ENCODE results near the gene COA4. TPM values are rescaled to one million over a fixed set of nuclear protein-coding genes. Genes with fewer than 3 reads are reported as not detected.

Gene COA4
- total RNA-seq, 2 donors from 2014 or later, result 40.8 to 64.9 TPM

- no peak for ATAC-seq (ENCODE audit: insufficient number of reproducible peaks, low FRiP score, low read depth)
- TF ChIP-seq, protein P1, sequence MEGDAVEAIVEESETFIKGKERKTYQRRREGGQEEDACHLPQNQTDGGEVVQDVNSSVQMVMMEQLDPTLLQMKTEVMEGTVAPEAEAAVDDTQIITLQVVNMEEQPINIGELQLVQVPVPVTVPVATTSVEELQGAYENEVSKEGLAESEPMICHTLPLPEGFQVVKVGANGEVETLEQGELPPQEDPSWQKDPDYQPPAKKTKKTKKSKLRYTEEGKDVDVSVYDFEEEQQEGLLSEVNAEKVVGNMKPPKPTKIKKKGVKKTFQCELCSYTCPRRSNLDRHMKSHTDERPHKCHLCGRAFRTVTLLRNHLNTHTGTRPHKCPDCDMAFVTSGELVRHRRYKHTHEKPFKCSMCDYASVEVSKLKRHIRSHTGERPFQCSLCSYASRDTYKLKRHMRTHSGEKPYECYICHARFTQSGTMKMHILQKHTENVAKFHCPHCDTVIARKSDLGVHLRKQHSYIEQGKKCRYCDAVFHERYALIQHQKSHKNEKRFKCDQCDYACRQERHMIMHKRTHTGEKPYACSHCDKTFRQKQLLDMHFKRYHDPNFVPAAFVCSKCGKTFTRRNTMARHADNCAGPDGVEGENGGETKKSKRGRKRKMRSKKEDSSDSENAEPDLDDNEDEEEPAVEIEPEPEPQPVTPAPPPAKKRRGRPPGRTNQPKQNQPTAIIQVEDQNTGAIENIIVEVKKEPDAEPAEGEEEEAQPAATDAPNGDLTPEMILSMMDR (IDR thresholded peaks at IDR 0.05), result no peak
Observed at GRCh38 chr11:73856031-73856567, 20.5 kb downstream of the COA4 start.

GRCh38 chr11:73854680-73855079 lies 22.0 kb downstream of the COA4 start:
- H3K9me3 ChIP-seq, result no peaks in the 10 kb centered on the region
- TF ChIP-seq, protein P1 (IDR thresholded peaks at IDR 0.05), result no peak
- ATAC-seq (ENCODE audit: insufficient number of reproducible peaks, low FRiP score, low read depth) (no peak), DNase-seq (ENCODE audit: low spot score) (no peak)
- H3K27ac ChIP-seq, result no peak overlapping the region
- no peaks in the 10 kb centered on the region for H3K4me1 ChIP-seq (ENCODE audit: control insufficient read depth in 1 of 2, low read depth in 2 of 2)
- no peak overlapping the region for H3K4me3 ChIP-seq
- H3K36me3 ChIP-seq, result no peaks in the 10 kb centered on the region
- H3K27me3 ChIP-seq (replicated peaks; ENCODE audit: insufficient read depth), result no peaks in the 10 kb centered on the region

More at GRCh38 chr11:73856031-73856567, 20.5 kb downstream of the COA4 start:
- Histone ChIP-seq H3K4me1 (ENCODE audit: control insufficient read depth in 1 of 2, low read depth in 2 of 2) (no peaks in the 10 kb centered on the region), H3K27me3 (replicated peaks; ENCODE audit: insufficient read depth) (no peaks in the 10 kb centered on the region), H3K9me3 (no peaks in the 10 kb centered on the region), H3K27ac (no peak overlapping the region), H3K36me3 (peaks cover 9% of the 10 kb centered on the region), H3K4me3 (no peak overlapping the region)
- no peak for DNase-seq (ENCODE audit: low spot score)

GRCh38 chr11:73852049-73852448 lies 24.6 kb downstream of the COA4 start:
- no peaks in the 10 kb centered on the region for H3K4me1 ChIP-seq (ENCODE audit: control insufficient read depth in 1 of 2, low read depth in 2 of 2)
- DNase-seq (ENCODE audit: low spot score) (no peak), ATAC-seq (ENCODE audit: insufficient number of reproducible peaks, low FRiP score, low read depth) (no peak)
- no peak overlapping the region for H3K4me3 ChIP-seq
- H3K9me3 ChIP-seq, result no peaks in the 10 kb centered on the region
- no peaks in the 10 kb centered on the region for H3K27me3 ChIP-seq (replicated peaks; ENCODE audit: insufficient read depth)
- H3K36me3 ChIP-seq, result no peaks in the 10 kb centered on the region
- TF ChIP-seq, protein P1 (IDR thresholded peaks at IDR 0.05), result no peak
- H3K27ac ChIP-seq, result no peak overlapping the region

- Histone ChIP-seq H3K27ac (no peak overlapping the region), H3K36me3 (no peaks in the 10 kb centered on the region), H3K9me3 (no peaks in the 10 kb centered on the region), H3K27me3 (replicated peaks; ENCODE audit: insufficient read depth) (no peaks in the 10 kb centered on the region), H3K4me1 (ENCODE audit: control insufficient read depth in 1 of 2, low read depth in 2 of 2) (no peaks in the 10 kb centered on the region), H3K4me3 (no peak overlapping the region)
- no peak for ATAC-seq (ENCODE audit: insufficient number of reproducible peaks, low FRiP score, low read depth)
- TF ChIP-seq, protein P1 (IDR thresholded peaks at IDR 0.05), result no peak
- no peak for DNase-seq (ENCODE audit: low spot score)
Observed at GRCh38 chr11:73851046-73851764, 25.4 kb downstream of the COA4 start.

GRCh38 chr11:73839123-73839457 lies 37.6 kb downstream of the COA4 start:
- Histone ChIP-seq H3K27me3 (replicated peaks; ENCODE audit: insufficient read depth) (no peaks in the 10 kb centered on the region), H3K36me3 (peaks cover 4% of the 10 kb centered on the region), H3K4me1 (ENCODE audit: control insufficient read depth in 1 of 2, low read depth in 2 of 2) (no peaks in the 10 kb centered on the region), H3K4me3 (no peak overlapping the region), H3K9me3 (no peaks in the 10 kb centered on the region), H3K27ac (no peak overlapping the region)
- TF ChIP-seq, protein P1 (IDR thresholded peaks at IDR 0.05), result no peak
- no peak for DNase-seq (ENCODE audit: low spot score)
- no peak for ATAC-seq (ENCODE audit: insufficient number of reproducible peaks, low FRiP score, low read depth)

Data from thoracic aorta (tissue), 2 donors.